HG03097 (cell line): ENCODE measurements around the gene NMT1.

Experiments
- ATAC-seq: cut with Tn5 transposase; IDR thresholded peaks from one replicate; pipeline ENCODE4 v1.9.1; 2021; ENCODE audit not compliant: unreplicated experiment, low FRiP score

The NMT1 gene

DNA sequence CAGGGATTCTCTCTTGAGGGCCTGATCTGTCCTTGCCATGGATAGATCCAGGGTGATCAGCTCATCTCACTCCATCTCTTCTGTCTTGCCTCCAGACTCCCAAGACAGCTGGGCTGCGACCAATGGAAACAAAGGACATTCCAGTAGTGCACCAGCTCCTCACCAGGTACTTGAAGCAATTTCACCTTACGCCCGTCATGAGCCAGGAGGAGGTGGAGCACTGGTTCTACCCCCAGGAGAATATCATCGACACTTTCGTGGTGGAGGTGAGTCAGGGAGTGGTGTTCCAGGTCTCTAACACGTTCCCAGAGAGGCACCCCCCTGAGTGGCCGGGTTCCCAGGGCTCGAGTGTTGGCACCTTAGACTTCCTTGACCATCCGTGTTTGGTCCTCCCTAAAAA lies 41.7 kb downstream of the NMT1 start:
- no peak for ATAC-seq

DNA sequence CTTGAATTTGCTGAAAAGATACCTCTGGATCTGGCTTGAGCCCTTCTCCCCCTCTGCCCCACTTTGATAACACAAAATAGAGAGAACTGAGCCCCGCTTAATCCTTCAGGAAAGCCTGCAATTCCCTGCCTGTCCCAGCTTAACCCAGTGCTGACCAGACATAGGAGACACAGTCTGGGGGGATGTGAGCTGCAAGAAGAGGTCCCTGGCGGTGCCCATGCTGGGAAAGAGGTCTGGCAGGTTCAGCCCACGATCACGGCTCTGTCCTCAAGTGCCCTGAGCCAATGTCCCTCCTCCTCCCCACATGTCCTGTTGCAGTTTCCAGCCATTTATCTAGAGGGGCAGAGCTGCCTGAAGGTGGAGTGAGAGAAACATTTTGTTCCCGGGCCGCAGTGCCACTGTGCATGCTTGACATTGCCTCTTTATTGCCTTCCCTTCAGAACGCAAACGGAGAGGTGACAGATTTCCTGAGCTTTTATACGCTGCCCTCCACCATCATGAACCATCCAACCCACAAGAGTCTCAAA lies 42.2 kb downstream of the NMT1 start:
- ATAC-seq, result no peak

DNA sequence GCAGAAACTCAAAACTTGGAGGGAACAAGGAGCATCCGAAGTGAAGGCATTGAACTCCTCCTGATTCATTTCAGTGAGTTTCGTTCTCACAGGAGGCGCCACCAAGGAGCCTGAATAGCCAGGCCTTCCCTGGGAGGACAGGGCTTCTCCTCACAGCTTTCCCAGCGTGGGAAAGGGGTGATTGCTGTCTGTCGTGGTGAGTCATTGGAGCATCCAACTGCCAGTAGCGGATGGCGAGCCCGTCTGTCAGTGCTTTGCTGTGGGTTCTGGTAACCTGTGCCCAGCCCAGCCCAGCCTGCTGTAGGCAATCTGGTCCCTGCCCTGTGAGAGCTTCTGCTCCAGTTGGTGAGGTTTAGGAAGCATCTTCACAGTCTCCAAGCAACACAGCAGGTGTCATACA lies 42.9 kb downstream of the NMT1 start:
- ATAC-seq, result no peak

DNA sequence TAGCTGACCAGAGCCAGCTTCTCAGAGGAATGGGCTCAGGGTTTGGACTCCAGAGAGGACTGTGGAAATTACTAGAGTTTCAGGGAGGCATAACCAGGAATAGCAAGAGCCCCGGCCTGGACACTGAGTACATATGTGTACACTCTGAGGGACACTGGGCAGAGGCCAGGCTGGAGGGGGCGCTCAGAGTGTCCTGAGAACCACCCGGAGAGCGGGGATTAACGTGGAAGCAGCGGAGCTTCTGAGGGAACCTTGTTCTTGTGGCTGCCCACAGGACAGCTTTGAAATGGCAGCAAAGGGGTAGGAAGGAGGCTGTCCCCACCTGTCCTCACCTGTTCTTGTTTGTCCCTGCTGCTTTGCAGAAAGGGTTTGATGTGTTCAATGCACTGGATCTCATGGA lies 43.4 kb downstream of the NMT1 start:
- no peak for ATAC-seq

DNA sequence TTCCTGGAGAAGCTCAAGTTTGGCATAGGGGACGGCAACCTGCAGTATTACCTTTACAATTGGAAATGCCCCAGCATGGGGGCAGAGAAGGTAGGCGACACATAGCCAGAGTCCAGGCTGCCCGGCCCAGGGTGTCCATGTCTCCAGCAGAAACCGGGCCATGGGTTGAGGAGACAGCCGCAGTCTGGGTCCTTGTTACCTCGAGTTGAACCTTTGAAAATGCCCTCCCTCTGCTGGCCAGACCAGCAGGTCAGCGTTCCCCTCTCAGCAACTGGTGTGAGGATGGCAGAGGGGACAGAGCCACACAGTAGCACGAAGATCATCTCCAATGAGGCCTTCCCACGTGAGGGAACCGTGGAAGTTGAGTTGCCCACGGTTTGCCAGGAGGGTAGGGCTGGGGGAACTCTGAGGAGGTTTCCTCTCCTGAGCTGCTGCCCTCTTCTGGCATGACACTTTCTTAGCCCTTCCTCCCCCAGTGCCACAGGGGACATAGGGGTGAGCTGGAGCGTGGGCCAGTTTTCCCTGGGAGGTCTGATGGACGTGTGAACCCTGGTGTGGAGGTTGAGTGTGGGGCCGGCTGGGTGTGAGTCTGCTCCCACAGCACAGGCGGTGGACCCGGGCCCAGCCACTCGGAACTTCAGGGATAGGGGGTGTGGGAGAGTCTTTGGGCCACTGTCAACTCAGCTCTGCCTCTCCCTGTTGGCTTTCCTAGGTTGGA lies 43.9 kb downstream of the NMT1 start:
- ATAC-seq, result no peak

DNA sequence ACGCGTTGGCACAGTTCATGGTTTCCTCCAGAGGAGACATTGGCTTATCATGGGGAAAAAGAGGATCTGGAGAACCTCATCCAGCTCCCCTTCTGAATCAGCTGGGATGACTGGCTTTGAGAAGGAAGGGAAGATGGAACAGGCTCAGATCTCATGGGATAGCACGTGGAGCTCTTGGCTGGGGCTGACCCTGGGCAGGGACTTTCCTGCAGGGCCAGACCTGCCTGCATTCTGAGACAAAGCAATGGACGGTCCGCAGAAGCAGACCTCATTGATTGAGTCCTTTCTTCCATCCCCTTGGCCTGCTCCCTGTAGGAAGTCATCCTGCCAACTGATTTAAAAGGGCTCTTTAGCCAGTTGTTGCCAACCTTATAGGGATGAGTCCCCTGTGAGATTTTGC lies 45.0 kb downstream of the NMT1 start:
- ATAC-seq, result no peak

DNA sequence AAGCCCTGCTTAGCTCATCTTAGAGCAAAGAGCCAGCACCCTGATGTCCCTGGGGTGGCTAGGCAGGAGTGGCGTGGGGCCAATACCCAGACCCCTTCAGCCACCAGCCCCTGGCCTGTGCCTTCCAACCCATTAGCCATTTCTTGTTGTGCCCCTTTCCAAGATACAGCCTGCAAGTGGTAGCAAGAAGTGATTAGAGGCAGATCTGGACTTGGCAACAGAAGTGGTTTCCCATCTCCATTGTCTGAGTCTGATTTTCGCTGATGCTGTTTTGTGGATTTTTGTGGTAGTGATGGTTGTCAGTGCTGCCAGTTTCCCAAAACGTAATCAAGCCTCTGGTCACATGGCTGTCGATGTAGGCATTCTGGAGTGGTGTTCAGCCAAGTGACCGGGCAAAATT lies 45.5 kb downstream of the NMT1 start:
- no peak for ATAC-seq

DNA sequence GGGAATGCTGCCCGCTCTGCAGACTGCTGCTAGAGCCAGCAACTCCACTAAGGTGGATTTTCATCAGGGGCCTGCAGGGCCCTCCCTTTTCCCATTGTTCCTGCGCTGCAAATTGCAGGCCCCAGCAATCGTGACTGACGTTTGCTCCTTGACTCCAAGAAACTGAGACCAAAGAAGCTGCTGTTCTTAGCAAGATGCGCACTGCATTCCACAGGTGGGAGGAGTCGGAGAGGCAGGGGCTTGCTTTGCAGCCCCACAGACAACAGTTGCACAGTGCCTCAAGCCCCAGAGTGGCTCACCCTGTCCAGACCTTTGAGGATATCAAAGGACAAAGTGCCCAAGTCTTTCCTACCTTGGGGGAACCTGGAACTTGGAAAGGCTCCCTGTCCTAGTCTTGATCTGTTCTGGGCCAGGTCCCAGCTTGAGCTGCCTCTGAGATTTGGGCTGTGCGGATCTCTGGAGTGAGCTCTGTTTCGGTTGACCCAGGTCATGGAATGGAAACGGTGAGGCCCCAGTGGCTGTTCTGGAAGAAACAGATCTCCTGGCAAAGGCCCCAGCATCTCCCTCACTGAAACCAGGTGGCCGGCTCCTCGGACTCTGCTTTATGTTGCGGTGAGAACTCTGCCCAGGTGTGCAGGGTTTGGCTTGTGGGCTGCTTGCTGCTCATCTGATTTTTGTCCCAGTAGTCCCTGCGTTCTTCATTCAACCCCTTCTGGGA lies 46.3 kb downstream of the NMT1 start:
- no peak for ATAC-seq

DNA sequence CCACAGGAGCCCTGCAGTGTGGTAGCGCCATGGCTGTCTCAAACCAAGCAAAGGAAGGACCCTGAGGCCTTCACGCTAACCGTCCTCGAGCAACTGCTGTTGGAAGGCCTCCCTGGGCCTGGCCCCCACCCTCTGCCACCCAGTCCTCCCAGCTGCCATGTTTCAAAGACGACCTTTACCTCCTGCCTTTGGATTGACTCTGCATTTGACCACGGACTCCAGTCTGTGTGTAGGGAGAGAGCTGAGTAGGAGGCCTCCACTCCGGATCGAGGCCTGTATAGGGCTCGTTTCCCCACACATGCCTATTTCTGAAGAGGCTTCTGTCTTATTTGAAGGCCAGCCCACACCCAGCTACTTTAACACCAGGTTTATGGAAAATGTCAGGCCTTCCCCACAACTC lies 46.9 kb downstream of the NMT1 start:
- ATAC-seq, result no peak

DNA sequence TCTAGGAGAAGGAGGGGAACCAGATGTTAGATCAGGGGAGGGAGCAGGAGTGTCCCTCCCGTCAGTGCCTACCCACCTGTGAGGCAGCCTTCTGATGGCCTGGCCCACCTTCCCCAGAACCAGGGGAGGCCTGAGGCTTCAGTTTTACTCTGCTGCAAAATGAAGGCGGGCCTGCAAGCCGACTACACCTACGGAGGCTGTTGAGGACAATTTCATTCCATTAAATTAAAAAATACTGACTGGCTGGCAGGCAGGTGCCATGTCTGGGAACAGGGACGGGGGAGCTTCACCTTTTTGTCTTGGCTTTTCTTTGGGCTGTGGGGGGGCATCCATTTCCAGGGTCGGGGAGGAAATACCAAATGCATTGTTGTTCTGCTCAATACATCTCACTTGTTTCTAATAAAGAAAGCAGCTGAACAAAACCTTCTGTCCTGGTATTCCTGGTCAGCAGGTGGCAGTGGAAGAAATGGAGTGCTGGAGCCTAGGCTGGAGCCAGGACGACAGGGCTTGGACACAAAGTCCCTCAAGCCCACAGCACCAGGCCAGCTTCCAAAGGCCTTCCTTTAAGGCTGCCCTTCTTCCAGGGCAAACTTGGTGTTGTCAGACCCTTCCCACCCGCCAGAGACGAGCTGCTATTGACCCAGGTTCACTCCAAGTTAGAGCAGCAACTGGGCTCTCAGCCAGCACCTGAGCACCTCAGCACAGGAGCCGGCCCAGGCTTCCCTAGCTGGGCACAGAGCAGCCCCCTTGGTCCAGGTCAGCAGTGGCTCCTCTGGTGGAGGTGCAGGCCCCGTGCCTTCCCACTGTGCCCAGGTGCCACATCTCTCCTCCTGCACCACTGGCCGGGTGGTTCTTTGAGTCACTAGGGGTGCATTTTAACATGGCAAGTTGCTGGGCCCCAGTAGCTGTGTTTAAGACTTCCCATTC lies 47.7 kb downstream of the NMT1 start:
- ATAC-seq, result no peak

DNA sequence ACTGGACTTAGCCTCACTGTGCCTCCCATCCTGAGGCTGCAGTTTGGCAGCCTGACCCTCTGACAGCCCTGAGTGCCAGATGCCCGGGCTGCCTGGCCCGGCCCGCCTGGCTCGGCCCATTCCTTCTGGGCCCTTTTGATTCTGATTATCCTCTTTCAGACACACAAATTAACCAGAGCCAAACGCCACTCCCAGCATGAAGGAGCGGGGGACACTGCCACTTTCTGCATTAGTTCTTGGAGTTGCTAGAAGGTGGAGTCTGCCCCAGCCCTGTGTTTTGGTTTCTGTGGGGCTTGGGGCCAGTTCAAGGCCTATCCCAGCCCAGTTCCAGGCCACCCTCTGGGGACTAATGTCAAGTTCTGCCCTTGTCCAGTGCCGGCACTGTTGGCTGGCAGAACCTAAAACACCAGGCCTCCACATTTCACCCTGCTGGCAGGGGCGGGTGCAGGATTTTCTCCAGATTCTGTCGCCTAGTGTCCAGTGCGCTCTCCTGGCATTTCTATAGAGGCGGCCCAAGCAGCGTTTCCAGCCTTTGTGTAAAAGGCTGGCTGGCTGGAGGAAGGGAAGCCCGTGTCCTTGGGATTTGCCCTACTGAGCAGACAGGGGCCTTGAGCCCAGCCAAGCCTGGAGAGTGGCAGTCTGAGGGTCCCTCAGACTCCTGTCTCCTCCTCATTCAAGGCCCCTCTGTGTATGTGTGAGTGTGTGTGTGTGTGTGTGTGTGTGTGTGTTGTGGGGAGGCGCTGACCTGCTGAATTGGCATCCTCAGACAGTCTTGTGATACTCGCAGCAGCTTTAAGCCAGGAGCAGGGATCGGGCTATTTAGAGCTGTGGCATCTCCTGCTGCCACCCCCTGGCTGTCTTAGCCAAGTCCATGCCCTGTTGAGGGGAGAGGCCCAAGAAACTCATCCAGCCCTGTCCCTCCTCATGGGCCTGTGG lies 49.8 kb downstream of the NMT1 start:
- no peak for ATAC-seq

DNA sequence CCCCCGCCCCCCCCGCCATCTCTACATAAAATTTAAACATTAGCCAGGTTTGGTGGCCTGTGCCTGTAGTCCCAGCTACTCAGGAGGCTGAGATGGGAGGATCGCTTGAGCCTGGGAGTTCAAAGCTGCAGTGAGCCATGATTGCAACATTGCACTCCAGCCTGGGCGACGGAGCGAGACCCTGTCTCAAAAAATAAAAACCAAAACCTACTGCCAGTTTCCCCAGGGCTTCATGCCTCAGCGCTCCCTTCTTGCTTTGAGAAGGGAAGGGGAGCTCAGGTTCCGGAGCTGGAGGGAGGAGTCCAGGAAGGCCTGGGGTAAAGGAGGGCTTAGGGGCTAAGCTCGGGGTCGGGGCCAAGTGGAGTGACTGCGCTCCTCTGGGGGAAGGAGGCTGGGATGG lies 50.7 kb downstream of the NMT1 start:
- ATAC-seq, result no peak

DNA sequence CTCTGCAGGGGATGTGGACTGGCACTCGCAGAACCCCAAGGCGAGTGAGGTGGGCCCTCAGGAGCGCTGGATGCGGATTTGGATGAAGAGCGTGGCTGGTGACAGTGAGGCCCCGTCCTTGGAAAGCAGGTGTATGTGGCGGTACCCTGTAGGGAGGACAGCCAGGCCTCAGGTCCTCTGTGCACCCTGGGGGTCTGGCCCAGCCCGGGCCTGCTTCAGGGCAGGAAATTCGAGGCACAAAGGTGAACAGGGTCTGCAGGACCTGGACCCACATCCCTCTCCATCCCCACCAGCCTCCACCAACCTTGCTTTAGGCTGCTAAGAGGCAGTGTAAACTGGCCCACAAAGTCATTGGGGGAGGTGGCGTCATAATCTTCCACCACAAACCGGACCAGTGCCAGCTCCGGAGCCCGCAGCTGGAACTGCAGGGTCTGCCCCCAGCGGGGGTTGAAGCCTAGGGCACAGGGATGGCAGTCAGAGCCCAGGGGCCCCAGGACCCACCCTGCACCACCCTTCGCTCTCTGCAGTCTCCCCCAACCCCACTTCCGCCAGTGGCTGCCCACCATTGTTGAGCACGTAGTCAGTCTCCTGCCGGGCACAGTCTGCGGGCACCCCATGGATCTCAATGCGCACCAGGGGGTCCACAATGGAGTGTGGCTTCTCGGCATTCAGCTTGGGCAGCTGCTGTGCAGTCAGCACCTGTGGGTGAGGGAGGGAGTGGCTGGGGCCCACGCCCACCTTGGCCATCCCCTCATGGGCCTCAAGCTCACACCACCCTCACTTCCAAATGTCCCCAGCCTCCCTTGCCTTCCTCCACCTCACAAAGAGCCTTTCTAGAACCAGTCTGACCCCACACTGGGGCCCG lies 51.7 kb downstream of the NMT1 start:
- no peak for ATAC-seq

DNA sequence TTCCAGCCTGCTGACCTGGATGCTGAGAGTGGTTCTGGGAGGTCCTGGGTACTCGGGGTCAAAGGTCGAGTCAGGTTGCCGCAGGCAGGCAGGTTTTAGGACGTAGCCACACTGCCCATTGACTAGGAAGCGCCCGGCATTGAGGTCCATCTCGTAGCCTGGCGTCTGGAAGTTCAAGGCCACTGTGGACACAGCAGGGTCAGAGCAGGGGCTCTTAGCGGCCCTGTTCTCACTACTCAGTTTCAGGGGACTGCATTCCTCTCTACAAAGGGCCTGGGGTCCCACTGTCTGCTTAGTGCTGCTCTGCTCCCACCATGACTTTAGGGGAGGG lies 52.3 kb downstream of the NMT1 start:
- ATAC-seq, result no peak

DNA sequence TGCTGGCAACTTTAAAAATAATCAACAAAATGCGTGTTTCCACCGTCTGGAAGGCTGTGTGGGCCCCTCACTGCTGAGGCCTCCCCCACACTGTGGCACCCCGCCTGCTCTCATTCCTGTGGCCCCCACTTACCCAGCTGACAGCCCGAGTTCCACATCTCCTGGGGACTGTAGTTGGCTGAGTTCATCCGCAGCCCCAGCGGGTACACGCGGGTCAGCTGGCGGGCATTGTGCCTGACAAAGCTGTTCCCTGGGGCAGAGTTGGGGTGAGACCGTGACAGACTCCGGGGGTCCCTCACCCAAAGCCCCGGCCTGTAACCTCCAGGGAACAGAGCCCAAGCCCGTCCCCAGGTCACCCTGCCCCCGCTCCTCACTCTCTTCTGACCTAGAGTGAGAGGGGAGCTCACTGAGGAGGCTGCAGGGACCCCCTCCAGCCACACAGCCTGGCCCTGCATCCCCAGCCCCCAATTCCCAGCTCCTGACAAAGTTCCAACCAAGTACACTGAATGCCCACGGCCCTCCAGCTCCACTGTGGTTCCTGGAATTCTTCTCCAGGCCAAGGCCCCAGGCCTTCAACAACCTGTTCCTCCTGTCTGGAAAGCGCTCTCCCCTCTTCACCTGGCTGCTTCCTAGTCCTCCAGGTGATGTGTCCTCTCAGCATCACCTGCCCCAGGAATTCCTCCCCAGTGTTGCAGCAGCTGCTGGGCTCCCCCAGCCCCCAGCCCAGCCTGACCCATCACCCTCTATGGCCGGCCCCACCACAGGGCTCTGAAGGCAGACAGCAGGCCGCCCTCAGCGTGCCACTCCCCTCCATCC lies 53.2 kb downstream of the NMT1 start:
- ATAC-seq, result no peak

DNA sequence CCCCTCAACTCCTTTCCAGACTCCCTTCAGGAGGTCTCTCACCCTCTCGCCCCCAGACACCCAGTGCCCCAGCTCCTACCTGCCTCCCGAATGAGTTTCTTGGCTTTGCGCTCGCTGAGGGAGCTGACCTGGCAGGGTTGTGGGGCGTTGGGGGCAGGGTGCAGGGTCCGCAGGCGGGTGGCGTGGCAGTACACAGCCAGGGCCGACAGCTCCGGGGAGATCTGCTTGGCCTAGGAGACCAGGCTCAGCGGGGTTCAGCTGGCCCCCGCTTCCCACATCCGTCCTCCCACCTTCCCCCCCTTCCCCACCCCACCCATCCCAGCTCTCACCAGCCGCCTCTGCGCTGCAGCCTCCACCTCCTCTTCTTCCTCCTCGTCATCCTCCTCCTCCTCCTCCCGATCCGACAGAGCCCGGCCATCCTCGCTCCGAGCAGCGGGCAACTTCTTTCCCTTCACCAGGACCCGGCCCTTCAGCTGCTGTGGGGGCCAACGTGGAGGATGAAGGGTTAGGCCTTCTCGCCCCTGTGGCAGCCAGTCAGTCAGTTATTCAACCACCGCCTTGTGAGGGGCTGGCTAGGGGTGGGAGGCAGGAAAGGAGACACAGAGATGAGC lies 54.0 kb downstream of the NMT1 start:
- ATAC-seq, result no peak

DNA sequence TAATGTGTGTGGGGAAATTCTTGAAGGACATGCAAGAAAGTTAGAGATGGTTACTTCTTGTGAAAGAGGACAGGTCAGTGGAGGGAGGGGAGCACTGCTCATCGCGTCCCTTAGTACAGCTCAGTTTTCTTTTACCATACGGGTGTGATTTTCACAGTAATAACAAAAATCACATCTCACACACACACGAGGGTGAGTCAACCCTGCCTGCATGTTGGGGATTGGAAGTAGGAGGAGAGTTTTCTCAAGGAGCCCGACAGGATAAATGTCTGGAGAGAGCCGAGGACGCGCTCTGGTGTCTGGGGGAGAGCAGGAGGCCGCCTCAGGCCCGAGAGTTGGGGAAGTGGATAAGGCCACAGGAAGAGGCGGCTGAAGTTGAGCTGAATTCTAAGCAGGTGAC lies 54.8 kb downstream of the NMT1 start:
- ATAC-seq, result no peak

DNA sequence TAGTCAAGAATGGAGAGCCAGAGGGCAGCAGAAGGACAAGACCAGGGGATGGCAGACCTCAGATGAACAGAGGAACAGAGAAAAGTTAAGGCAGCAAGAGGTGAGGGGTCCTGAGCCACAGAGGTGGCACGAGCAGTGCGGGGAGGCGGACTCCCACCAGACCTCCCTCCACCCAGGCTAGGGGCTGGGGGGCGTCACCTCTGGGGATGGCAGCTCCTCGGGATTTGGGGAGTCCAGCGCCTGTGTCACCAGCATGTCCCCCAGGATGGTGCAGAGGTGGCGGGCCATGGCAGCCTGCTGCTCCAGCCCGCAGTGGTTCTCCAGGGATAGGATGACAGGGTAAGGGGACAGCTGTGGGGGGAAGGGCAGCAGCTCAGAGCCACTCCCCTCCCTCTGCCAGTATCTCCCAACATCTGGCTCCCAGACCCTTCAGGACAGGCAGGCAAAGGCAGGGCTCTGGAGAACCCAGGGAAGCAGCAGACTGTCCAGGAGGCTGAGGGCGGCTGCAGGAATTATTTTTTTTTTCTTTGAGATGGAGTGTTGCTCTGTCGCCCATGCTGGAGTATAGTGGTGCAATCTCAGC lies 55.4 kb downstream of the NMT1 start:
- no peak for ATAC-seq
